GM23248 (cell line): ENCODE measurements around the gene PSME3IP1.

ENCODE experiments used
- EZH2 ChIP-seq: fragments of 200-600 bp; sonication (generic); IDR thresholded peaks from 2 replicates; pipeline ENCODE4 v1.6.1; 2018; ENCODE audit warnings: antibody characterized with exemption, mild to moderate bottlenecking; ENCODE audit not compliant: insufficient read depth, poor library complexity, severe bottlenecking
- EZH2phosphoT487 ChIP-seq: fragments of 200-600 bp; sonication (generic); IDR thresholded peaks from 2 replicates; pipeline ENCODE4 v1.6.1; 2018; ENCODE audit warnings: antibody characterized with exemption, moderate library complexity, mild to moderate bottlenecking, low read depth; ENCODE audit not compliant: insufficient read depth

- no peak for TF ChIP-seq EZH2
- no peak for TF ChIP-seq EZH2phosphoT487
Measured at GRCh38 chr16:57169327-57169726, 16.5 kb downstream of the PSME3IP1 start.
